HCT116 (cell line): Measurements from ENCODE around the gene C20orf141. TPM values are rescaled to one million over a fixed set of nuclear protein-coding genes. Genes with fewer than 3 reads are reported as not detected.
A peak's percentile ranks its signal among the peaks of the same experiment; 100 is the strongest.

Source experiments
- ATAC-seq: fragments of 200-7000 bp; cut with Tn5 transposase; 2 replicates; pipeline ENCODE4 v1.9.1; 2020; ENCODE audit warnings: mild to moderate bottlenecking, moderate library complexity
- BruUV-seq: library from RNA; stranded (reverse); fragments of 400-500 nt; replicated peaks from 2 replicates; lab custom pipeline; 2021; lab: Mats Ljungman, UMichigan
- CTCF ChIA-PET: fragments of 300-600 bp; sonication (Branson Sonifier 250); formaldehyde crosslinking; loops from one replicate; lab custom pipeline; 2021; ENCODE audit warnings: antibody characterized with exemption; lab: Charles Lee
- POLR2A ChIA-PET: fragments of 300-600, 350-600 bp; sonication (Branson Sonifier 250); formaldehyde crosslinking; loops from one replicate; lab custom pipeline; 2021; ENCODE audit warnings: antibody characterized with exemption; lab: Charles Lee
- RAD21 ChIA-PET, 2 experiments: fragments of 300-600 bp; sonication (Branson Sonifier 250); formaldehyde crosslinking; loops; one replicate each; lab custom pipeline; 2023; ENCODE audit warnings: low total read pairs in 2 of 2; ENCODE audit not compliant: uncharacterized antibody in 2 of 2, unreplicated experiment in 2 of 2, low non-redundant PET in 1 of 2; lab: Charles Lee
- DNase-seq: peaks from one replicate; pipeline ENCODE4 v3.0.0-alpha.2; 2010; ENCODE audit warnings: low read depth, low spot score
- H2AFZ ChIP-seq: fragments of 200-600 bp; shearing (Covaris generic), sonication (generic); 2 replicates; pipeline ENCODE4 v1.6.1; 2017; ENCODE audit warnings: low read depth, mixed run types, mixed read lengths, antibody characterized with exemption, low read length; ENCODE audit not compliant: poor library complexity, severe bottlenecking
- H3K27ac ChIP-seq: 2 replicates; pipeline ENCODE4 v1.5.1; 2012; ENCODE audit warnings: low read depth, low read length
- H3K27me3 ChIP-seq: fragments of 200-600 bp; sonication (generic); 2 replicates; pipeline ENCODE4 v1.6.1; 2016; ENCODE audit warnings: mixed run types, low read length, mixed read lengths; ENCODE audit not compliant: insufficient read depth
- H3K36me3 ChIP-seq, 2 experiments: fragments of 200-500 bp in 1 of 2; fragments of 200-600 bp in 1 of 2; sonication (Bioruptor generic) in 1 of 2; sonication (generic) in 1 of 2; 2 replicates each; pipeline versions ENCODE4 v1.5.1 to v1.6.1; 2014 to 2016; ENCODE audit warnings: low read length in 2 of 2, inconsistent platforms in 1 of 2, mixed read lengths in 1 of 2, mixed run types in 1 of 2; ENCODE audit not compliant: insufficient read depth in 2 of 2, control insufficient read depth in 1 of 2
- H3K4me1 ChIP-seq, 2 experiments: fragments of 200-600 bp in 1 of 2; sonication (generic) in 1 of 2; 2 replicates each; pipeline versions ENCODE4 v1.5.1 to v1.6.1; 2012 to 2017; ENCODE audit warnings: low read length in 2 of 2, inconsistent platforms in 1 of 2, mild to moderate bottlenecking in 1 of 2, mixed read lengths in 1 of 2, mixed run types in 1 of 2, moderate library complexity in 1 of 2; ENCODE audit not compliant: insufficient read depth in 2 of 2, control insufficient read depth in 1 of 2
- H3K4me2 ChIP-seq: fragments of 200-600 bp; sonication (generic); 2 replicates; pipeline ENCODE4 v1.6.1; 2017; ENCODE audit warnings: mixed run types, low read length, mixed read lengths
- H3K4me3 ChIP-seq, 2 experiments: fragments of 200-600 bp in 1 of 2; sonication (generic) in 1 of 2; replicated peaks in 1 of 2; 2 replicates each; pipeline ENCODE4 v1.5.1; 2011 to 2016; ENCODE audit warnings: low read length in 2 of 2, control low read depth in 1 of 2, low read depth in 1 of 2, mild to moderate bottlenecking in 1 of 2, mixed read lengths in 1 of 2, mixed run types in 1 of 2
- H3K79me2 ChIP-seq: fragments of 200-600 bp; sonication (generic); 2 replicates; pipeline ENCODE4 v1.6.1; 2017; ENCODE audit warnings: mild to moderate bottlenecking, mixed run types, low read length, moderate library complexity, mixed read lengths; ENCODE audit not compliant: insufficient read depth
- H3K9ac ChIP-seq: fragments of 200-600 bp; sonication (generic); 2 replicates; pipeline ENCODE4 v1.6.1; 2016; ENCODE audit warnings: low read length, mixed read lengths
- H3K9me2 ChIP-seq: fragments of 200-600 bp; sonication (generic), shearing (Covaris generic); 2 replicates; pipeline ENCODE4 v1.6.1; 2017; ENCODE audit warnings: mixed run types, mild to moderate bottlenecking, moderate library complexity; ENCODE audit not compliant: insufficient read depth
- H3K9me3 ChIP-seq, 2 experiments: fragments of 200-500 bp in 1 of 2; fragments of 200-600 bp in 1 of 2; sonication (Bioruptor generic) in 1 of 2; sonication (generic) in 1 of 2; 2 replicates each; pipeline ENCODE4 v1.6.1; 2014 to 2017; ENCODE audit warnings: low read length in 2 of 2, mixed read lengths in 2 of 2, inconsistent platforms in 1 of 2, low read depth in 1 of 2, mild to moderate bottlenecking in 1 of 2, mixed run types in 1 of 2, moderate library complexity in 1 of 2; ENCODE audit not compliant: control insufficient read depth in 1 of 2, insufficient read depth in 1 of 2
- H4K20me1 ChIP-seq: fragments of 200-600 bp; sonication (generic), shearing (Covaris generic); 2 replicates; pipeline ENCODE4 v1.6.1; 2017; ENCODE audit warnings: mixed run types, mild to moderate bottlenecking, moderate library complexity; ENCODE audit not compliant: insufficient read depth
- CBX3 ChIP-seq: IDR thresholded peaks from 2 replicates; pipeline ENCODE4 v1.6.1; 2012; ENCODE audit warnings: low read depth
- CEBPB ChIP-seq: IDR thresholded peaks from 2 replicates; pipeline ENCODE4 v1.6.1; 2012; ENCODE audit warnings: low read depth
- CTCF ChIP-seq, 3 experiments: fragments of 200-600 bp in 1 of 3; sonication (generic) in 1 of 3; IDR thresholded peaks in 2 of 3; conservative IDR thresholded peaks in 1 of 3; 2 replicates each; pipeline ENCODE4 v1.5.1; 2012 to 2017; ENCODE audit warnings: low read depth in 2 of 3, low read length in 2 of 3, antibody characterized with exemption in 1 of 3, borderline replicate concordance in 1 of 3, control low read depth in 1 of 3, mild to moderate bottlenecking in 1 of 3, mixed read lengths in 1 of 3, mixed run types in 1 of 3, moderate library complexity in 1 of 3; ENCODE audit not compliant: insufficient read depth in 1 of 3
- EGR1 ChIP-seq: IDR thresholded peaks from 2 replicates; pipeline ENCODE4 v1.6.1; 2012; ENCODE audit warnings: low read depth
- ELF1 ChIP-seq: IDR thresholded peaks from 2 replicates; pipeline ENCODE4 v1.6.1; 2012; ENCODE audit warnings: low read depth, borderline replicate concordance
- EZH2 ChIP-seq: fragments of 200-600 bp; sonication (generic); IDR thresholded peaks from 2 replicates; pipeline ENCODE4 v1.6.1; 2017; ENCODE audit warnings: antibody characterized with exemption, mixed run types
- POLR2A ChIP-seq: IDR thresholded peaks from 2 replicates; pipeline ENCODE4 v1.7.0; 2011; ENCODE audit warnings: borderline replicate concordance; ENCODE audit not compliant: insufficient read depth, insufficient read length; ENCODE audit errors: extremely low read depth
- REST ChIP-seq: IDR thresholded peaks from 2 replicates; pipeline ENCODE4 v1.6.1; 2012; ENCODE audit warnings: low read depth
- SP1 ChIP-seq: IDR thresholded peaks from 2 replicates; pipeline ENCODE4 v1.6.1; 2012; ENCODE audit warnings: low read depth
- SRF ChIP-seq: IDR thresholded peaks from 2 replicates; pipeline ENCODE4 v1.6.1; 2012; ENCODE audit warnings: low read depth
- TCF7L2 ChIP-seq: IDR thresholded peaks from 2 replicates; pipeline ENCODE4 v1.7.0; 2011; ENCODE audit warnings: borderline replicate concordance, inconsistent platforms; ENCODE audit not compliant: insufficient read depth, insufficient read length; ENCODE audit errors: extremely low read depth
- ZBTB33 ChIP-seq: IDR thresholded peaks from 2 replicates; pipeline ENCODE4 v1.6.1; 2011; ENCODE audit warnings: mild to moderate bottlenecking, low read length, moderate library complexity; ENCODE audit not compliant: insufficient replicate concordance; ENCODE audit errors: extremely low read depth
- ZFX ChIP-seq: fragments of 450-650 bp; IDR thresholded peaks from 2 replicates; pipeline ENCODE4 v1.6.1; 2017
- ZNF274 ChIP-seq: fragments of 200-500 bp; sonication (Bioruptor generic); IDR thresholded peaks from 2 replicates; pipeline ENCODE4 v1.6.1; 2014; ENCODE audit warnings: mild to moderate bottlenecking, low read depth, low read length, inconsistent platforms
- intact Hi-C: fragments of 100-400 bp; cut with micrococcal nuclease; formaldehyde crosslinking; loops from 2 replicates; pipeline ENCODE4 v1.10.0; 2022
- total RNA-seq: library from RNA; stranded (reverse); gene quantifications from one replicate; pipeline ENCODE4 v1.2.1, GENCODE V29; 2021; ENCODE audit not compliant: unreplicated experiment

Gene C20orf141
- total RNA-seq, 1 experiment from 2014 or later, result not detected

- TF ChIP-seq POLR2A, result no peak
- TF ChIP-seq CTCF (IDR thresholded peaks at IDR 0.05 in 2 of 3, conservative IDR thresholded peaks at IDR 0.05 in 1 of 3; ENCODE audit: borderline replicate concordance in 1 of 3, insufficient read depth in 1 of 3, low read depth in 2 of 3, low read length in 2 of 3), result no peak
- no peak for TF ChIP-seq TCF7L2
- no peak for TF ChIP-seq ELF1
- peak; percentile 51; the same call in 1 of the 2 replicates for TF ChIP-seq CBX3
- no peak for TF ChIP-seq SRF
- no peak for ATAC-seq
- no peaks in the 10 kb centered on the region for H3K79me2 ChIP-seq
- H3K9ac ChIP-seq, result no peak overlapping the region
- H3K27me3 ChIP-seq, result peaks cover 3% of the 10 kb centered on the region; the same call in 1 of the 2 replicates
- H3K36me3 ChIP-seq, result no peaks in the 10 kb centered on the region
- no peaks in the 10 kb centered on the region for H3K9me2 ChIP-seq
- H3K9me3 ChIP-seq, result peaks cover 4 to 9% of the 10 kb centered on the region in 2 experiments; a peak in 1 of 4 replicates
- BruUV-seq, result no TSS peak
- H3K4me2 ChIP-seq, result no peak overlapping the region
- no peaks in the 10 kb centered on the region for H4K20me1 ChIP-seq
- H3K4me1 ChIP-seq, result peaks cover 0 to 16% of the 10 kb centered on the region in 2 experiments; a peak in 1 of 4 replicates
- RAD21 ChIA-PET, result no interaction called here
- no peak for DNase-seq
- H2AFZ ChIP-seq, result no peak overlapping the region
- POLR2A ChIA-PET, result no interaction called here
- no peak overlapping the region for H3K4me3 ChIP-seq
- no peak overlapping the region for H3K27ac ChIP-seq
- CTCF ChIA-PET, result no interaction called here
- intact Hi-C loops, result no loop called here
Measured at GRCh38 chr20:2812189-2812588, 2.6 kb upstream of the C20orf141 start.

GRCh38 chr20:2814076-2814475 is 711 bp upstream of the C20orf141 start:
- no peak overlapping the region for H3K27ac ChIP-seq
- peak overlapping the region; percentile 23; the same call in 1 of the 2 replicates for H3K4me2 ChIP-seq
- RAD21 ChIA-PET, result no interaction called here
- no peaks in the 10 kb centered on the region for H3K36me3 ChIP-seq
- peaks cover 0 to 16% of the 10 kb centered on the region in 2 experiments; a peak in 1 of 4 replicates for H3K4me1 ChIP-seq
- peaks cover 4 to 9% of the 10 kb centered on the region in 2 experiments; a peak in 1 of 4 replicates for H3K9me3 ChIP-seq
- no peaks in the 10 kb centered on the region for H4K20me1 ChIP-seq
- no peak overlapping the region for H2AFZ ChIP-seq
- no peak for DNase-seq
- intact Hi-C loops, result no loop called here
- no peak overlapping the region for H3K9ac ChIP-seq
- no peaks in the 10 kb centered on the region for H3K27me3 ChIP-seq
- POLR2A ChIA-PET, result no interaction called here
- CTCF ChIA-PET, result no interaction called here
- H3K9me2 ChIP-seq, result no peaks in the 10 kb centered on the region
- H3K79me2 ChIP-seq, result no peaks in the 10 kb centered on the region
- no peak for ATAC-seq
- no TSS peak for BruUV-seq
- H3K4me3 ChIP-seq, result no peak overlapping the region
- TF ChIP-seq POLR2A (no peak), SP1 (no peak), REST (no peak), CEBPB (no peak), EGR1 (no peak), EZH2 (no peak), ZFX (no peak), ZNF274 (no peak), ZBTB33 (no peak), CBX3 (no peak)
